Glomerular visceral epithelial cell (primary cell): ENCODE measurements around the gene SYNE1.
"Not testable (repeated sequence)": the region's sequence is repeated elsewhere in the genome, so short reads cannot be mapped to it uniquely, and the experiment has no call there.

Source experiments
- DNase-seq: peaks from one replicate; pipeline ENCODE4 v3.0.0-alpha.2; 2016; ENCODE audit errors: extremely low spot score

SYNE1 gene

DNA sequence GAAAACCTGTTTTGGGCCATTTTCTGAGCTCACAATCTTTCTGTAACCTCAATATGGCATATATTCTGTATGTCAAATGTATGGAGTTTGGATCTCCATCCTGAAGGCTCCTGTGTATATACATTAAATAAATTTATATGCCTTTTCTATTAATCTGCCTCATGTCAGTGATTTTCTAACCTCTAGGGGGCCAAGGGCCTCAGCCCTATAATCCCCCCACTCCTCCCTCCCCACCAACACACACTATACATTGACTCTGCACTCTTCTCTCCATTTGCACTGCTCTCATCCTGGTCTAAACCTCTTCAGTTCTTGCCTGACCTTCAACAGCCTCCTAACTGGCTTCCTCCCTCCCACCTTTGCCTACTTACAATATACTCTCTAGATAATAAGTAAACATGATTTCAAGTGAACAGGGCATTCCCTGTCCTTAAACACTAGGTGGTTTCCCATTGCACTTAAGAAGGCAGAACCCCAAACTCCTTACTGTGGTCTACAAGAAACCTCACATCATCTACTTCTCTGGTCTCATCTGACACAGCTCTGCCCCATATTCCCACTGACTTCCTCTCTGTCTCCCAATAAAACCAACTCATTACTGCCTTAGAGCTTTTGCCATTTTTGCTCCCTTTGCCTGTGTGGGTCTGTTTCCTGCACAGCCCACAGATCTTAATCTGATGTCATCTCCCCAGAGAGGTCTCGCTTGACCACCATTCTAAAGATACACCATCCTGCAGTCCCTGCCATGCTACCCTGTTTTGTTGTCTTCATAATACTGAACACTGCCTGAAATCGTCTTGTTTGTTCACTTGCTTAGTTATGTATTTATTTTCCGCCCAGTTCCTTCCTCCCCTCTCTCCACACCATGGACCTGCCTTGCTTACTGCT, 213.7 kb downstream of the SYNE1 start:
- DNase-seq = no peak

DNA sequence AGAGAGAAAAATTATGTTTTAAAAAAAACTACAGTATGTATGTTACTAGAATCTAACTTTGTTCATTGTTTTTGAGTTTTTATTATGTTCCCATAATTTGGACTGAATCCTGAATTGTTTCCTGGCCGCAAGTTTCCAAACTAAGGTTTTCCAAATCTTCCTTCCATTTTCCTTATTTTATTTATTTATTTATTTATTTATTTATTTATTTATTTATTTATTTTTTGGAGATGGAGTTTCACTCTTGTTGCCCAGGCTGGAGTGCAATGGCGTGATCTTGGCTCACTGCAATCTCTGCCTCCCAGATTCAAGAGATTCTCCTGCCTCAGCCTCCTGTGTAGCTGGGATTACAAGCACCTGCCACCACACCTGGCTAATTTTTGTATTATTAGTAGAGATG, 215.7 kb downstream of the SYNE1 start:
- not testable (repeated sequence) for DNase-seq

DNA sequence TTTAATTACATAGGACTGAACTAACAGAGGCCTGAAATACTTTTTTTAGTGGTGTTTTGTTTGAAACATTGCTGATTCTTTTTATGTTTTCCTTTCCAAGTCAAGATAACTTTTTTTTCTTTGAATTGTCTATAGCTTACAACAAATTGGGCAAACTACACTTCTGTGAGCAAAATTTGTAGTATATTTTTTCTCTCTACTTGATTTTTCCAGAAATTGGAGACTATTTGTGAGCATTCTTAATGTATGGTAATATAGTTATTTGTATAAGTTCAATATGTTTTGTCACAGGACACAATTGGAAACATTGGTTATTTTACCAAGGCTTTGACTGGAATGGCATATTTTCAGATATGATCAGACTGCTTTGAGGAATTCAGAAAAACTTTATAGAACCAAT, 216.5 kb downstream of the SYNE1 start:
- no peak for DNase-seq

DNA sequence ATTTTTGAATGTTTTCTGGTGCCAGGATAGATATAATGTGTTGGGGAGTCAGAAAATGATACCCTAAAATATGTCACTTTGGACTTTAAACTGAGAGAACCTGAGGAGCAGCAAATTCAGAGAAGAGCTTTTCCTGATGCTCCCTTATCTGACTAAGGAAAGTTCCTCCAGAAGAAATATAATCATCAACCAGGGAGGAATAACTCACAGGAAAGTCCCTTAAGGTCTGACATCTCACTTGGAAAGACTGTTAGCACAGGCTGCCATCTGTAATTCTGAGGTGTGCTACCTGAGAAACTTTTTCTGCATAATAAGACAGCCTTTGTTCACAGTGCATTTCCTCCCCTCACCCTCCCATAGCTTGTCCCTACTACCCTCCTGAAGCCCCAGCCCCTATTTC, 218.6 kb downstream of the SYNE1 start:
- DNase-seq = no peak

DNA sequence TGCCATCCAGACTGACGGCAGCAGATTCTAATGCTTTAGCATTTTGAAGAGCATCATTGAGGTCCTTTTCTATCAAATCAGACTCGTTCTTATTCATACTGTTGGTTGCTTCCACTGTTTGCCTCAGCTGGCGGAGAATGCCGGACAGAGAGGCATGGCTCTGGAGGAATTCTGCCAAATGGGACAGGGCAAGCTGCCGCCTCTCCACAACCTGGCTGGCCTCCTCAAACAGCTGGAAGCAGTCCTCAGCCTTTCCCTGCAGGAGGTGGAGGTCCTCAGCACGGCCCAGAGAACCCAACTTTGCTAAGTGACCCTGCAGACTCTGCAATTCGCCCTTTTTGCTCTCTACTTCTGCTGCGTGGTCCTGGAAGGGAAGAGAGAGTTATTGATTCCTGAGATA, 220.5 kb downstream of the SYNE1 start:
- DNase-seq = no peak

DNA sequence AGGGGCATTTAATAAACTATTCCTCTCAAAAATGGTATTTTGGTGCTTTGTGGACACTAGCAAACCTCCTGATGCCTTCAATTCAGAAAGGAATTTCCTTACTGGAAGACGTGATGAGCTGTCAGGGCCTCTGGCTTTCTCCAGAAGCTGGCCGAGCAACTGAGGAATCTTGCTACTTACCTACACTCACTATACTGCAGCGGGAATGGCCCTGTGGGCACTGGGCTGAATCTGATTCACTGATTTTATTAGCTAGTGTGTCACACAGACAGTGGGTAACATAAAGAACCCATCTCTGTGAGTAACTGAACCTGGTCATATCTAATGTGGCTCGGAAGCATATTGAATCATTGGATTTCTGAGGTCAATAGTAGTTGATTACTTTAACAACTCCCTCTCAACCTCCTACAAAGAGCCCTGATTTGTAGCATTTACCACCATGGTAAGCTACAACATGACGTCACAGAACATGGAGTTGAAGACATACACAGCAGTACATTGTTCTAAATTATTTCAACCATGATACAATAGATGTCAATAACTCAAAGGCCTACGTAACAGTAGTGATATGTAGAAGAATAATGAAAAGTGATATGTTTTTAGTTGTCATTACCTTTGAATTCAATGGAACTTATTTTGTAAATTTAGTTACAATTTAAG, 232.1 kb downstream of the SYNE1 start:
- peak; percentile 58 for DNase-seq

DNA sequence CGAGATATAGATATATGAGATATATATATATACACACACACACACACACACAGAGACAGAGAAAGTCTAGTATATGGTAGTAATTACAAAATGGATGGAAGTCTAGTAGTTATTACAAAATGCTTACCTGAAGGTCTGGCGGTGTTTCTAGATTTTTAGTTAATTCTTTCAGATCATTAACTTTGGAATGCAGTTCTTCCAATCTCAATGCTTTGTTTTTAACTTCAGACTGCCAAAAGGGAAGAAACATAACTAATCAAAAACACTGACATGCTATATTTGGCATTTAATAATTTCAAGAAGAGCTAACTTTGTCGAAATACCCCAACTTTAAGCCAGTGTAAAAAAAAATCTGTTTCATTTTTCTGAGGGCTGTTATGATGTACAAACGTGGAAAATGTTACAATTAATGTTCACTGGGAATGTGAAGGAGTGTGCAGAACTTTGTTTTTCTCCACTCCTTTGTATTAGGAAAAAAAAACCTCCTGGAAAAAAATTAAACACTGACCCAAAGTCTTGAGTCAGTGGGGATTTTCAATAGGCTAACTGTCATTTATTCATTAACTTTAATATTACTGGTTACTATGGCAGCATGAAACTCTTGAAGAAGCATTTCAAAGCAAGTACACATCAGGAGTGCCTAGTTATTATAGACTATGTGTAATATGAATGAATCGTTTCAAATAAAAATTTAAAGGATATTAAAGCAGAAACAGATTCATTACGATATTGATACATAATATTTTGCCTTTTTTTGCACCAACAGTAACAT, 232.9 kb downstream of the SYNE1 start:
- peak; percentile 56 for DNase-seq

DNA sequence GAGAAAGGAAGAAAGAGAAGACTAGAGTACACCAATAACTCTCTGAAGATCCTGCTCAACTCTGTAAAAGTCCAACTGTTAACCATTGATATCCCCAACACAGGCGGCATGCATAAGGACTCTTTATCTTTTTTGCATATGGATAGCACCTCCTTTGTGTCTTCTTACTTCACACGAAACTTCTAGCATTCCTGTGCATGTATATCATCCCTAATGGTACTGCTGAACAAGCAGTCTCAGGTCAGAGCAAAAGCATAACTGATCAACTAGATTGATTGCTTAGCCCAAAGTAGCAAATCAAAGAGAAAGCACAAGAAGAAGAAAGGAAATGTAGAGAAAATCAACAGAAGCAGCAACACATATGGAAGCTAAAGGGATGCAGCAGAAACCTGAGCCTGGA, 234.4 kb downstream of the SYNE1 start:
- DNase-seq = no peak

DNA sequence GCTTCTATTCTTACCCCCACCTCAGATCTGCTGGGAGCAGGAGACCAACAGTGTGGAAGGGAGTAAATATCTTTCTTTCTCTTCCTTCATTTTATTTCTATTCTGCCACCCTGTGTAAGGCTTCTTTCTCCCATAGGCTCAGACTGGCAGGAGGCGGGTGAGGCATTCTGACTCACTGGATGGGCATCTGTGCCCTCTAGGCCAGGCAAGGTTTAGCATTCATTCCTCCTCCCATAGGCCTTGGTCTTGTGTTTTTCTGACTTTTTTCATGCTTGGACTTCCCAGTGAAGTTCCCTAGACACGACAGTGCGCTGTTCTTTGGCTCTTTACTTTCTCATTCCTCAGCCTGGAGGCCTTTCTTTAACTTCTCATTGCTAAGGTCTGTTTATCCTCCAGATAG, 235.2 kb downstream of the SYNE1 start:
- DNase-seq = peak; percentile 83

DNA sequence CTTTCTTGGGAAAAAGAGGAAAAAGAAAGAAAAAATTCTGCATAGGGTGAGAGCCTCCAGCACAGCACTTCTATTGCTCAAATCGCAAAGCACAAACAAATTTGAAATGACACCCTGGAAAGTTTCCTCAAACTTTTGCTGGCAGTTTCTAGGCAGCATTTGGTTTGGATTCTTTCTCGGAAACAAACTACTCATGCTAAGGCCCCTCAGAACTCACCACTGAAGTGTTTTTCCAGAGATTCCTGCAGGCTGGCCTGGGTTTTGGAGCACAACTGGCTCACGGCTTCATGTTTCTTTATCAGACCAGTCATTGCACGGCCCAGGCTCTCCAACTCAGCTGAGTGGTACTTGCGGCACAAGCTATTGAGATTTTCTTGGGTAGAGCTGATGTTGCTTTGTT, 237.8 kb downstream of the SYNE1 start:
- no peak for DNase-seq

DNA sequence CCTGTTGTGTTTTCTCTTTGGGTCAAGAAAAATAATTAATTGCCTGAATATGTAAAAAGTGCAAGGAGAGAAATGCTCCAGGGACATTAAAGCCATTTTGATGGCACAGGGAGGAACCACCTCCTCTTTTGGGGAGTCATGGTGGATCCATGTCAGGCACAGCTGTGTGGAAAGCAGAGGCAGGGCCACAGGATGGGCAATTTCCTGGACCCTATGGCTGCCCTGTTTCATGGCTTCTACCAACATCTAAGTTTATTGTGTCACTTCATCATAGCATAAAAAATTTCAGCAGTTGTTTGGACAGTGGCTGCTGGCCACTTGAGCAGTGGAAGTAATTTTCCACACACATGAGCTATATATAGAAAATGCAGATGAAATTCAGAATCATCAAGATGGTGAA, 238.2 kb downstream of the SYNE1 start:
- DNase-seq = no peak

DNA sequence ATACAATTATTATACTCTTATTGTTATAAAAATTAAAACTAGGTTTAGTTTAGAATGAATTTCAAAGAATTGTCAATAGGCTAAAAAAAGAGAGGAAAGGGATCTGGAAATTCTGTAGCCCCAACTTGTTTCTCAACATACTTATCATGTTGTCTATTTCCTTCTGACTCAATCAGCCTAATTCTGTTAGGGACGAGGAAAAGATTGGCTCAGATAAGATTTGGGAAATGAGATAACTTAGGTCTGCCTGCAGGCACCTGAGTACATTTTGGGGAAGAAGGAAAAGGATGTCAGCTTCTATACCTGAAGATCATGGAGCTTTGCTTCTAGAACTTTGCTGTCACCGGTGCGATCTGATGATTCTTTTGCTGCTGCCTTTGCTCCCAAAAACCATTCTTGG, 238.8 kb downstream of the SYNE1 start:
- DNase-seq = no peak

DNA sequence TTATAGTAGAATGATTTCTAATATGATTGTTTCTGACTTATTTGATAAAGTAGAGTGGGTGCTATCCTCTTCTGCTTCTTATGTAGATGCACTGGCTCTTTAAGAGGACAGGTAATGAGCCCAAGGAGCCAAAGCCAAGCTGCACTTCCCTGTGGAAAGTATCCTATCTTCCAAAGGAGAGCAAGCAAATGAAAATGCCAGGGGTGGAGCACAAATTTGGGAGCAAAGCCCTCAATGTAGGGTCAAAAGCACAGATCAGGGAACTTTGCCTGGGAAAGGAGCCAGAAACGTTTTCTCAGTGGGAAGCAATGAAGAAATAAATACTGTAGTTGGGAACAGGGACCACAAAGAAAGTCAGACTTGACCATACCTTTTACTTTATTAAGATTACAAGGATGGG, 242.9 kb downstream of the SYNE1 start:
- no peak for DNase-seq

DNA sequence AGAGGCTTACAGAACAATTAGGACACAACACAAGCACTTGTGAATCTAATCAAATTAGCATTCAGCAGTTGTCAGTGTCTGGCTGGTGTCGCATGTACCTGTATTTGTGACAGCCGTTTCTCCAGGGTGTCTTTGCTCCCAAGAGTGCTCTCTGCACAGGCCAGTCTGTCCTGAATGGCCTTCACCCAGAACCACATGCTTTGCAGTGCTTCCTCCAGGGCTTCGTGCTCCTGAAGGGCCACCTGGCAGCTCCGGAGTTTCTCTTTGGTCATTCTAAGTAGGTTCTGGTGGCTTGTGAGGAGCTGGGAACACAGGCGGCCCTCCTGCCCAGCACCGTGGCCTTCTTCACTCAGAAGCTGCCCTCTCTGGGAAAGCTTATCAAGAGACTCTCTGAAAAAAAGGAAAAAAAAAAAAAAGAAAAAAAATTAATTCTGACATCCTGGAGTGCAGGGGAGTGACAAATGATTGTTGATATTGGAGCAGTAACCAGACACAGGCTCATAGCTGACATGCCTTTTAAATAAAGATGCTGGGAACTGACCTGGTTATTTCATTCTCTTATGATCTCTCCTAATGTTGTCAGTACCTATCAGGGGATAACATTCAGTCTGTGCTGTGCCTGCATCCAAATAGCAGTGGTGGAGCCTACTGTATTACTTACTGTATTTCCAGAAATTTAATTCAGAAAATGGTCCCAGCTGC, 245.8 kb downstream of the SYNE1 start:
- DNase-seq = no peak

DNA sequence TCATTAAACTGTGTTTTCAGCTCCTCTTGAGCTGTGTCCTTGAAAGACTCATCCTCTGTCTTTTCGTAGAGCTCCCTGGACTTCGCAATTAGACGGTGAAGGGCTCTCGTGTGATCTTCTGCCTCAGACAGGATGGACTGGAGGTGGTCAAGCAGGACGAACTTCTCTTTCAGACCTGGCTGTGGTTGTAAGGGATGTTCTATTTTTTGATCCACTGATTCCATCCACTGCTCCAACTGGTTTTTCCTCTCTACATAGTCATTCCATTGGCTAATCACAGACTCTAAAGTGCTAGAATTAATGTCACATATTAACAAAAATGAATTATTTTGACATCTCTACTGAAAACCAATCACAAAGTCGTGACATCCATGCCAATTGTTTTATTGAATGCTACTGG, 250.1 kb downstream of the SYNE1 start:
- no peak for DNase-seq

DNA sequence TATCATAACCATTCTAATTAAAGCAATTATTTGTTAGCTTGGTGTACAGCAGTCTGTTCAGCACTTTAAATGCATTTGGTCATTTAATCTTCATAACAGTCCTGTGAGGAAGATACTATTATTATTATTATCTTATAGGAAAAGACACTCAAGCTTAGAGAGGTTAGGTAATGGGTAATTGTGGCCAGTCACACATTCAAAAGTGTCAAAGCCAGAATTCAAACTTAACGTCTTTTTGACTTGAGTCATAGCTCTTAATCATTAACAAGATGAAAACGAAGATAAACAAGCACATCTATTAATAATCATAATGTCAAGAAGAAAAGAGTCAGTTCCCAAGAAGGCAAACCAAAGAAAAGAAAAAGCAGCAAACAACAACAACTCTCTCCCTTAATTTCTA, 251.0 kb downstream of the SYNE1 start:
- no peak for DNase-seq

DNA sequence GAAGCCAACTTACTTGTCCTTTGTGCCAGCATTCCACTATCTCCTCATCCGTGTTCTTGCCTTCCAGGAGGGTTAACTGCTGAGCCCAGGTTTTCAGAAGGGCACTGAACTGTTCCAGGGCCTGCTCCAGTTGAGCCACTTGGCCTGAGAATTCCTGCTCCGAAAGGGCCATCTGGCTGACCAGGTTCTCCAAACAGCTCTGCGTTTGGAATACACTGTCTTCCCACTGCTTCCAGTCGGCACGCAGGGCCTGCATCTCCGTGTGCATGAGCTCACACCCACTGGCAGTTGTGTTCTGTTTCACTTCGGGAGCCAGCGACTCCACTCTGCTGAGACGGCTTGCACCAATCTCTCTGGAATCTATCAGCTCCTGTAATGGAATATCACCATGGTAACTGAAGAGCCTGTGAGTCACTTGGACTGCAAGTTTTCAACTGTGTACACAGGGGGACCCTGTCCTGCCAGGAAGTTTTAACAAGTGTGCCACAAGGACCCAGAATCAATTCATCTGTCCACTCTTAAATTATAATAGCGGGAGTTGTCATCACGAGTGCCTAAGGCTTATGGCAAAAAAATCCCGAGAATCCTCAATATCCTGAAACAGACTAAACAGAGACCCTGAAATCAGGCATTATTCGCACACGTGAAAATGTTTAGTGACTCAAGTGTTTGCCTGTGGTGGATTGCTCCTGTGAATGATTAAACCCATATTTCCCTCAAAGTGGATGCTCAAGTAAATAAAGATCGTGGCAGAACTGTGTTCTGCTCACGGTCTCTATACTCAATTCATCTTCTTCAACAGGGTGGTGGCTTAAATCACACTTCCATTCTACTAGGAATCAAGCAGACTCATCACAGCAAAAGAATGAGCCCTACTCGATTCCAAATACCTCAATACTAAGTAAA, 255.9 kb downstream of the SYNE1 start:
- peak; percentile 91 for DNase-seq

DNA sequence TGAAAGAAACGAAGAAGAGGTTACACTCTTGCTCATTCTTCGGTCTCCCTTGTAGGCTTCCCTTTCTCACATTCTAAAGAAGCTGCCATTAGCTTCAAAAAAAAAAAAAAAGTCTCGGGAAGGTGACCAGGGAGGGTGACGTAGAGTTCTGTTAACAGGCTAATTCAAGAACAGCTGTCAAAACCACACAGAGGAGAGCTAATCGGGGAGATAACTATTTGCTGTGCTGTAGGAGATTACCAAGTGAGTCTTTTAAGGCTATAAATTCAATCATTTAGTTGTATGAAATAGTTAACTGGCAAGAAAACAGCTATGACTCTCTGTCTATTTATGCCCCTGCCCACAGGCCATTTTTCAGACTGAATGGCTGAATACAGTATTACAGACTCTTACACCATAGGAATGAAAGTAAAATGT, 256.8 kb downstream of the SYNE1 start:
- peak; percentile 63 for DNase-seq

DNA sequence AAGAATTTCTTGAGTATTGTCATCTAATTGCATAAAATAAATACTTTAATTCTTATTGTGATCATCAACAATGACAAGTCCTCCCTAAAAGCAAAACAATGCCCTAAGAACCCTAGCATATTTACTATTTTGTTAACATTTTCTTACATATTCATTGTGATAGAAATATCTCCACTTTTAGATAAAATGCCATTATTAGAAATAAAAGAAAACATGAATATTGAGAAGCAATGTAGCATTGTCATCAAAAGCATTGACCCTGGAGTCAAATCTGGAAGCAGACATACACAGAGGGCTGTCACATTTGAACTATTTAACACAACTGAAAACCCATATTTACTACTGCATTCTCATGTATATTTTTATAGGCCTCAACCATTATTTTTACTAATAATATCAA, 257.7 kb downstream of the SYNE1 start:
- DNase-seq = no peak

DNA sequence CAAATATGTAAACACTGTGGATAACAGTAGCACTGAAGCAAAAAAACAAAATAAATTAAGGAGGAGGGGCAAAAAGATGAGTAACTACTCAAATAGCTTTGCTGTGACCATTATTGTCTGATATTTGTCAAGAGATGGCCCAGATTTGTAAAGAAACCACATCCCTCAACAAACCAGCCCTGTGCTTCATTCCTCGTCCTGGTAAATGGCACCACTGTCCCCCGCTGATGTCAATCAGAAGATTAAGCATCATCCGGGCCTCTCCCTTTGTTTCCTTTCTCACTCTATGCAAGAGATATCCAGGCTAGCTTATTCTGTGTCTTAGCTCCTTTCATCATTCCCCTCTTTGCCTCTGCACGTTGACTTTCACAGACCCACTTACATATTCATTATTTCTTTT, 259.0 kb downstream of the SYNE1 start:
- no peak for DNase-seq

DNA sequence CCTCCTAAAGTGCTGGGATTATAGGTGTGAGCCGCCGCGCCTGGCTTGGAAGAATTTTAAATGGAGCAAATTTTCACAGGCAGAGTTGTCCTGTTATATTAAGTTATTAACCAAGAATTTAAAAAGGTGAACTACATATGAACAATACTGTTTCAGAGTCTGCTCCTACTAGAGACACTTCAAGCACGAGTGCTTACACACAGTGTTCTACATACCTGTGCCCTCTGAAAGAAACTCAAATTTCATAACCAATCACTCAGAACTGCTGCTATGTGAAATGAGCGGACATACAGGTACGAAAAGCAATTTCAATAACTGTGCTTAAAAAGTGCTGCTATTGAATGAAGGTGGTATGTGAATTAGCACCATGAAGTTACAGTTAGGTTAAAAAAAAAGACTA, 262.0 kb downstream of the SYNE1 start:
- DNase-seq = no peak
